Stimulated activated naive B cell treated with anti-CD40 and anti-IgM and Interleukin-4, amounts not matched to agents 10 μg/mL and 1 μg/mL and 100 μg/mL, for 72 hours (primary cell): Measurements from ENCODE around the gene GPR183.

ENCODE experiments used
- ATAC-seq, 2 donors: fragments of 150-1000 bp; cut with Tn5 transposase; replicated peaks; 2 replicates each; pipeline ENCODE4 v1.10.0; 2021; ENCODE audit warnings: moderate library complexity in 1 of 2
- DNase-seq: peaks from one replicate; pipeline ENCODE4 v3.0.0; 2021
- H3K27ac Mint-ChIP-seq: one replicate; pipeline ENCODE4 v1.8.0; 2022; ENCODE audit warnings: mild to moderate bottlenecking, mixed read lengths
- H3K27me3 Mint-ChIP-seq, 2 donors: one replicate each; pipeline ENCODE4 v1.8.0; 2022; ENCODE audit warnings: mixed read lengths in 2 of 2
- H3K36me3 Mint-ChIP-seq, 2 donors: one replicate each; pipeline ENCODE4 v1.8.0; 2022; ENCODE audit warnings: mixed read lengths in 2 of 2, mild to moderate bottlenecking in 1 of 2
- H3K4me1 Mint-ChIP-seq, 2 donors: one replicate each; pipeline ENCODE4 v1.8.0; 2022; ENCODE audit warnings: mixed read lengths in 2 of 2, mild to moderate bottlenecking in 1 of 2
- H3K4me3 Mint-ChIP-seq, 2 donors: one replicate each; pipeline ENCODE4 v1.8.0; 2022; ENCODE audit warnings: mild to moderate bottlenecking in 2 of 2, mixed read lengths in 2 of 2, moderate library complexity in 1 of 2
- H3K9me3 Mint-ChIP-seq, 2 donors: one replicate each; pipeline ENCODE4 v1.8.0; 2022; ENCODE audit warnings: mixed read lengths in 2 of 2, mild to moderate bottlenecking in 1 of 2

The GPR183 gene

GRCh38 chr13:99269627-99270241 is 37.5 kb downstream of the GPR183 start:
- Mint-ChIP-seq H3K27me3 (no peaks in the 10 kb centered on the region), H3K4me3 (no peak overlapping the region), H3K9me3 (peaks cover 0 to 3% of the 10 kb centered on the region in 2 donors), H3K27ac (peak overlapping the region; percentile 47), H3K4me1 (peaks cover 34 to 66% of the 10 kb centered on the region in 2 donors), H3K36me3 (peaks cover 29 to 45% of the 10 kb centered on the region in 2 donors)
- DNase-seq (peak; percentile 24), ATAC-seq (peak; percentile 75 to 79)

GRCh38 chr13:99268822-99269221 is 38.4 kb downstream of the GPR183 start:
- H3K27ac Mint-ChIP-seq: peak overlapping the region; percentile 40
- H3K36me3 Mint-ChIP-seq: peaks cover 27 to 41% of the 10 kb centered on the region in 2 donors
- peaks cover 38 to 65% of the 10 kb centered on the region in 2 donors for H3K4me1 Mint-ChIP-seq

GRCh38 chr13:99267927-99268326 is 39.3 kb downstream of the GPR183 start:
- ATAC-seq: no peak
- Mint-ChIP-seq H3K4me3 (no peak overlapping the region), H3K27me3 (no peaks in the 10 kb centered on the region), H3K4me1 (peaks cover 39 to 65% of the 10 kb centered on the region in 2 donors), H3K36me3 (peaks cover 19 to 37% of the 10 kb centered on the region in 2 donors), H3K9me3 (no peaks in the 10 kb centered on the region), H3K27ac (no peak overlapping the region)
- no peak for DNase-seq

More at GRCh38 chr13:99268822-99269221, 38.4 kb downstream of the GPR183 start:
- H3K27me3 Mint-ChIP-seq: no peaks in the 10 kb centered on the region
- DNase-seq (no peak), ATAC-seq (no peak)
- peaks cover 0 to 3% of the 10 kb centered on the region in 2 donors for H3K9me3 Mint-ChIP-seq
- no peak overlapping the region for H3K4me3 Mint-ChIP-seq

- H3K36me3 Mint-ChIP-seq: peaks cover 11 to 31% of the 10 kb centered on the region in 2 donors
- no peaks in the 10 kb centered on the region for H3K27me3 Mint-ChIP-seq
- DNase-seq (no peak), ATAC-seq (no peak)
- no peak overlapping the region for H3K4me3 Mint-ChIP-seq
- peaks cover 39 to 66% of the 10 kb centered on the region in 2 donors for H3K4me1 Mint-ChIP-seq
- no peaks in the 10 kb centered on the region for H3K9me3 Mint-ChIP-seq
- no peak overlapping the region for H3K27ac Mint-ChIP-seq
Observed at GRCh38 chr13:99266827-99267226, 40.4 kb downstream of the GPR183 start.

GRCh38 chr13:99265821-99266426 is 41.3 kb downstream of the GPR183 start:
- Mint-ChIP-seq H3K27me3 (no peaks in the 10 kb centered on the region), H3K27ac (peak overlapping the region; percentile 3), H3K4me3 (no peak overlapping the region)

GRCh38 chr13:99265162-99265800 is 41.9 kb downstream of the GPR183 start:
- Mint-ChIP-seq H3K9me3 (no peaks in the 10 kb centered on the region), H3K27ac (peak overlapping the region; percentile 3), H3K4me1 (peaks cover 43 to 66% of the 10 kb centered on the region in 2 donors), H3K4me3 (no peak overlapping the region), H3K36me3 (peaks cover 10 to 34% of the 10 kb centered on the region in 2 donors), H3K27me3 (no peaks in the 10 kb centered on the region)
- ATAC-seq (no peak), DNase-seq (no peak)

More at GRCh38 chr13:99265821-99266426, 41.3 kb downstream of the GPR183 start:
- ATAC-seq (peak; percentile 36 to 52), DNase-seq (no peak)
- H3K9me3 Mint-ChIP-seq: no peaks in the 10 kb centered on the region
- H3K36me3 Mint-ChIP-seq: peaks cover 9 to 29% of the 10 kb centered on the region in 2 donors
- H3K4me1 Mint-ChIP-seq: peaks cover 42 to 66% of the 10 kb centered on the region in 2 donors

- no peaks in the 10 kb centered on the region for H3K27me3 Mint-ChIP-seq
- ATAC-seq: peak; percentile 52 to 53
- no peak overlapping the region for H3K4me3 Mint-ChIP-seq
- H3K9me3 Mint-ChIP-seq: peaks cover 0 to 2% of the 10 kb centered on the region in 2 donors
- peaks cover 15 to 40% of the 10 kb centered on the region in 2 donors for H3K36me3 Mint-ChIP-seq
- H3K4me1 Mint-ChIP-seq: peaks cover 50 to 73% of the 10 kb centered on the region in 2 donors
- DNase-seq: no peak
- H3K27ac Mint-ChIP-seq: peak overlapping the region; percentile 84
Observed at GRCh38 chr13:99264051-99264450, 43.1 kb downstream of the GPR183 start.

- no peak overlapping the region for H3K4me3 Mint-ChIP-seq
- peaks cover 44 to 74% of the 10 kb centered on the region in 2 donors for H3K4me1 Mint-ChIP-seq
- H3K36me3 Mint-ChIP-seq: peaks cover 12 to 35% of the 10 kb centered on the region in 2 donors
- H3K27ac Mint-ChIP-seq: peak overlapping the region; percentile 84
- H3K27me3 Mint-ChIP-seq: no peaks in the 10 kb centered on the region
- no peak for DNase-seq
- H3K9me3 Mint-ChIP-seq: peaks cover 0 to 2% of the 10 kb centered on the region in 2 donors
- no peak for ATAC-seq
Observed at GRCh38 chr13:99263126-99263785, 43.9 kb downstream of the GPR183 start.

- ATAC-seq (no peak), DNase-seq (no peak)
- Mint-ChIP-seq H3K9me3 (peaks cover 0 to 2% of the 10 kb centered on the region in 2 donors), H3K4me1 (peaks cover 50 to 84% of the 10 kb centered on the region in 2 donors), H3K36me3 (peaks cover 14 to 35% of the 10 kb centered on the region in 2 donors), H3K27ac (peak overlapping the region; percentile 67), H3K27me3 (no peaks in the 10 kb centered on the region), H3K4me3 (no peak overlapping the region)
Observed at GRCh38 chr13:99261059-99261458, 46.1 kb downstream of the GPR183 start.

- no peaks in the 10 kb centered on the region for H3K27me3 Mint-ChIP-seq
- H3K36me3 Mint-ChIP-seq: peaks cover 15 to 34% of the 10 kb centered on the region in 2 donors
- no peak for ATAC-seq
- DNase-seq: no peak
- peak overlapping the region; percentile 30 to 42 for H3K4me3 Mint-ChIP-seq
- H3K9me3 Mint-ChIP-seq: peaks cover 0 to 2% of the 10 kb centered on the region in 2 donors
- H3K4me1 Mint-ChIP-seq: peaks cover 48 to 81% of the 10 kb centered on the region in 2 donors
- peak overlapping the region; percentile 43 for H3K27ac Mint-ChIP-seq
Observed at GRCh38 chr13:99260216-99260615, 47.0 kb downstream of the GPR183 start.

- peaks cover 0 to 2% of the 10 kb centered on the region in 2 donors for H3K9me3 Mint-ChIP-seq
- ATAC-seq (peak; percentile 74 to 76), DNase-seq (peak; percentile 26)
- H3K27ac Mint-ChIP-seq: peak overlapping the region; percentile 82
- H3K27me3 Mint-ChIP-seq: no peaks in the 10 kb centered on the region
- peaks cover 48 to 79% of the 10 kb centered on the region in 2 donors for H3K4me1 Mint-ChIP-seq
- peaks cover 23 to 39% of the 10 kb centered on the region in 2 donors for H3K36me3 Mint-ChIP-seq
- peak overlapping the region in 1 of 2 donors; percentile 90 for H3K4me3 Mint-ChIP-seq
Observed at GRCh38 chr13:99258946-99259345, 48.3 kb downstream of the GPR183 start.

- Mint-ChIP-seq H3K4me3 (peak within 1 kb of the TSS; percentile 81 to 90), H3K27ac (peak within 1 kb of the TSS; percentile 82), H3K4me1 (peaks cover 44 to 79% of the 10 kb centered on the region in 2 donors), H3K36me3 (peaks cover 28 to 37% of the 10 kb centered on the region in 2 donors), H3K9me3 (peaks cover 0 to 2% of the 10 kb centered on the region in 2 donors), H3K27me3 (no peaks in the 10 kb centered on the region)
- peak; percentile 80 to 86 for ATAC-seq
- no peak for DNase-seq
Observed at GRCh38 chr13:99258210-99258860, 48.9 kb downstream of the GPR183 start, which contains the start of gene GPR18. Gene GPR18, minus strand, starts transcription at chr13:99258379. Its CDS starts 2,507 bp downstream, at chr13:99255872.

- peaks cover 40 to 68% of the 10 kb centered on the region in 2 donors for H3K4me1 Mint-ChIP-seq
- peaks cover 28 to 34% of the 10 kb centered on the region in 2 donors for H3K36me3 Mint-ChIP-seq
- H3K4me3 Mint-ChIP-seq: peak overlapping the region; percentile 78 to 81
- H3K9me3 Mint-ChIP-seq: peaks cover 0 to 2% of the 10 kb centered on the region in 2 donors
- ATAC-seq: no peak
- no peak overlapping the region for H3K27ac Mint-ChIP-seq
- no peaks in the 10 kb centered on the region for H3K27me3 Mint-ChIP-seq
- no peak for DNase-seq
Observed at GRCh38 chr13:99257291-99257690, 49.9 kb downstream of the GPR183 start.
